Naive thymus-derived CD4-positive, alpha-beta T cell (primary cell): ENCODE data around the gene TOP2A. TPM values are rescaled to one million over a fixed set of nuclear protein-coding genes. Genes with fewer than 3 reads are reported as not detected.

Experiments used
- ATAC-seq: fragments of 150-1000 bp; cut with Tn5 transposase; 2 replicates; pipeline ENCODE4 v1.10.0; 2021; ENCODE audit warnings: mild to moderate bottlenecking, moderate library complexity
- CTCF ChIA-PET: fragments of 350-600 bp; sonication (Branson Sonifier 250); formaldehyde crosslinking; loops from one replicate; lab custom pipeline; 2021; ENCODE audit warnings: antibody characterized with exemption; lab: Charles Lee
- POLR2A ChIA-PET: fragments of 350-600 bp; sonication (Branson Sonifier 250); formaldehyde crosslinking; loops from one replicate; lab custom pipeline; 2021; ENCODE audit warnings: antibody characterized with exemption, inconsistent platforms; lab: Charles Lee
- DNase-seq, 9 donors: peaks; one replicate each; pipeline versions ENCODE4 v3.0.0 to v3.0.0-alpha.2; 2020 to 2022; ENCODE audit warnings: mixed read lengths in 1 of 9
- H3K27ac ChIP-seq: one replicate; pipeline ENCODE4 v1.7.0; 2013; ENCODE audit warnings: mild to moderate bottlenecking, low read depth, low read length, moderate library complexity
- H3K27me3 ChIP-seq, 2 donors: one replicate each; pipeline ENCODE4 v1.7.0; 2013; ENCODE audit warnings: low read length in 2 of 2, mild to moderate bottlenecking in 2 of 2, moderate library complexity in 2 of 2; ENCODE audit not compliant: control insufficient read depth in 2 of 2, insufficient read depth in 2 of 2
- H3K36me3 ChIP-seq, 3 experiments: 1 replicate in 2 of 3; 2 replicates in 1 of 3; pipeline ENCODE4 v1.7.0; 2013; ENCODE audit warnings: low read length in 3 of 3, mild to moderate bottlenecking in 3 of 3, moderate library complexity in 1 of 3; ENCODE audit not compliant: insufficient read depth in 3 of 3, control insufficient read depth in 2 of 3
- H3K4me1 ChIP-seq, 2 donors: one replicate each; pipeline ENCODE4 v1.7.0; 2013; ENCODE audit warnings: low read length in 2 of 2, mild to moderate bottlenecking in 2 of 2, moderate library complexity in 1 of 2; ENCODE audit not compliant: control insufficient read depth in 2 of 2, insufficient read depth in 2 of 2
- H3K4me3 ChIP-seq: 2 replicates; pipeline ENCODE4 v1.7.0; 2013; ENCODE audit warnings: mild to moderate bottlenecking, low read length
- H3K9me3 ChIP-seq, 3 experiments: 1 replicate in 2 of 3; 2 replicates in 1 of 3; pipeline ENCODE4 v1.7.0; 2013; ENCODE audit warnings: low read length in 3 of 3; ENCODE audit not compliant: control insufficient read depth in 2 of 3
- H3K27ac Mint-ChIP-seq, 9 donors: one replicate each; pipeline ENCODE4 v1.8.0; 2020 to 2022; ENCODE audit warnings: mixed read lengths in 9 of 9, mild to moderate bottlenecking in 8 of 9, moderate library complexity in 5 of 9, inconsistent platforms in 2 of 9
- H3K27me3 Mint-ChIP-seq, 5 donors: one replicate each; pipeline ENCODE4 v1.8.0; 2021 to 2022; ENCODE audit warnings: mixed read lengths in 5 of 5, mild to moderate bottlenecking in 1 of 5
- H3K36me3 Mint-ChIP-seq, 5 donors: one replicate each; pipeline ENCODE4 v1.8.0; 2020 to 2022; ENCODE audit warnings: mixed read lengths in 5 of 5, mild to moderate bottlenecking in 3 of 5, inconsistent platforms in 1 of 5
- H3K4me1 Mint-ChIP-seq, 7 donors: one replicate each; pipeline ENCODE4 v1.8.0; 2020 to 2022; ENCODE audit warnings: mixed read lengths in 7 of 7, mild to moderate bottlenecking in 3 of 7, inconsistent platforms in 1 of 7
- H3K4me3 Mint-ChIP-seq, 10 donors: one replicate each; pipeline ENCODE4 v1.8.0; 2020 to 2022; ENCODE audit warnings: mild to moderate bottlenecking in 10 of 10, mixed read lengths in 10 of 10, moderate library complexity in 6 of 10, inconsistent platforms in 2 of 10
- H3K9me3 Mint-ChIP-seq, 11 donors: one replicate each; pipeline ENCODE4 v1.8.0; 2020 to 2022; ENCODE audit warnings: mixed read lengths in 11 of 11, mild to moderate bottlenecking in 4 of 11, inconsistent platforms in 1 of 11, moderate library complexity in 1 of 11
- intact Hi-C, 2 donors: fragments of 100-400 bp; cut with micrococcal nuclease; formaldehyde crosslinking; loops; one replicate each; pipeline ENCODE4 v1.15.1; 2023
- polyA plus RNA-seq, 2 donors: library from polyadenylated mRNA; unstranded; fragments of 300-500 nt; fragmentation: Illumina TruSeq; gene quantifications; one replicate each; pipeline ENCODE4 v1.2.3, GENCODE V29; 2021
- total RNA-seq, 6 experiments: library from RNA in 5 of 6; stranded (reverse) in 5 of 6; gene quantifications; 1 replicate in 5 of 6; 2 replicates in 1 of 6; pipeline ENCODE4 v1.2.3 and lab custom pipeline; 2021 to 2026

Gene TOP2A
- total and polyA plus RNA-seq, 7 experiments from 2014 or later, result 0.54 to 273 (median 1.2) TPM; not detected in 2

DNA sequence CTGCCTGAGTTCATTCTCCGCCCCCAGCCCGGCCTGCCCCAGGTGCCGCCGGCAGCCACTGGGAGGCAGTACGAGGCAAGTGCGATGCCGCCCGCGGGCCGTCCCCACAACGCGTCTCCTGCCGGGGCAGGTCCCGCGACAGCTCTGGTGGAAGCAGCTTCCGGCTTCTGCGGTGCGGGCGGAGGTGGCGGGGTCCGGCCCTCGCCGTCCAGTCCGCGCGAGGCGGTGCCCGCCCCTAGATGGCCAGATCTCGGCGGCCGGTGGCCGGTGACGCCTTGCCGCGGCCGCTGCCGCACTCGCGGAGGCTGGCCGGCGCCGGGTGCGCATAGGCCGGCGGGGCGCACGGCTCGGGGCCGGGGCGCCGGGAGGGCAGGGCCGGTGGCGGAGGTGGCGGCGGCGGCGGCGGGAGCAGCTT lies 55.0 kb downstream of the TOP2A start:
- Mint-ChIP-seq H3K27ac (peak overlapping the region in 1 of 9 donors; percentile 85), H3K9me3 (no peaks in the 10 kb centered on the region), H3K27me3 (peaks cover 0 to 23% (median 8%) of the 10 kb centered on the region in 5 donors), H3K36me3 (peaks cover 0 to 4% (median 0%) of the 10 kb centered on the region in 5 donors), H3K4me1 (peaks cover 4 to 37% (median 12%) of the 10 kb centered on the region in 7 donors), H3K4me3 (peak overlapping the region; percentile 10 to 87 (median 70))
- Histone ChIP-seq H3K4me3 (peak overlapping the region; percentile 35), H3K9me3 (no peaks in the 10 kb centered on the region), H3K36me3 (no peaks in the 10 kb centered on the region), H3K27ac (no peak overlapping the region), H3K27me3 (no peaks in the 10 kb centered on the region), H3K4me1 (peaks cover 4 to 7% of the 10 kb centered on the region in 2 donors)
- DNase-seq, result peak; percentile 60 to 90 (median 74)
- ChIA-PET CTCF (interaction anchor here (0.5 to 2.8 kb wide), 5 partner anchors 57 to 1946 kb away, joined by 3 to 13 read pairs (median 3); no protein-coding TSS in a partner anchor), POLR2A (interaction anchor here (0.6 to 1.4 kb wide), 10 partner anchors 36 to 1302 kb away, joined by 3 to 9 read pairs (median 3); partner anchors contain the start of gene TOP2A)
- ATAC-seq, result peak; percentile 88
- intact Hi-C loops, result loop anchor here (1.0 to 5.0 kb wide), 4 partner anchors 35 to 198 kb away; partner anchors contain the start of gene IGFBP4 (in 1 of the 2)

DNA sequence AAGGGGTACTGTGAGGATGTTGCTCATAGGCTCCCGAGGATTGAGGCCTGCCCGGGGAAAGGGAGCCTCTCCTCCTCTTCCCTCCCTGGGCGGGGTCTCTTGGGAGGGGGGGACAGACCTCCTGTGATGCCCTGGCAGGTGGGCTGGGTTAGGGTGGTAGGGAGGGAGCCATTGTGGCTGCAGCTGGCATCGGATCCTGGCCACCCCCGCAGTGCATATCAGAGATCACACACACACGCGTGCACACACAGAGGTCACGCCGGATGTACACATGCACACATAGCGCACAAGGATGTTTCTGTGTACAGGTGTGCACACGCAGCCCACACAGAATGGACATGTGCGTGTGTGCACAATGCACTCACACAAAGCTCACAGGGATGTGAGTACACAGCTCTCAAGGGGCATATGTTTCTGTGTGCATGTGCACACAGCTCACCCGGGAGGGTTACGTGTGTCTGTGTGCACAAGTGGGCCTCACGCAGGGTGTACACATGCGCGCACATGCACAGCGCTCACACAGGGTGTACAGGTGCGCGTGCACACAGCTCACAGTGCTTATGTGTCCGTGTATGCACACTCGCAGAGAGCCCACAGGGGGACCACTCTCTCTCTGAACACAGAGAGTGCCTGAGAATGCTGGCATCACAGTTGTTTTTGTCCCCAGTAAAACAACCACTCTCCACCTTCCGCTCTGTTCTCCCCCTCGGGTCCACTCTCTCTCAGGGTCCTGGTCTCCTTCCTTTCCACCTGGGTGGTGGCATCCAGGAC lies 55.6 kb downstream of the TOP2A start:
- intact Hi-C loops, result loop anchor here (1.0 to 5.0 kb wide), 4 partner anchors 35 to 198 kb away; partner anchors contain the start of gene IGFBP4 (in 1 of the 2)
- POLR2A ChIA-PET, result interaction anchor here (0.6 to 1.4 kb wide), 12 partner anchors 36 to 1488 kb away, joined by 3 to 9 read pairs (median 3); partner anchors contain the start of gene TOP2A

DNA sequence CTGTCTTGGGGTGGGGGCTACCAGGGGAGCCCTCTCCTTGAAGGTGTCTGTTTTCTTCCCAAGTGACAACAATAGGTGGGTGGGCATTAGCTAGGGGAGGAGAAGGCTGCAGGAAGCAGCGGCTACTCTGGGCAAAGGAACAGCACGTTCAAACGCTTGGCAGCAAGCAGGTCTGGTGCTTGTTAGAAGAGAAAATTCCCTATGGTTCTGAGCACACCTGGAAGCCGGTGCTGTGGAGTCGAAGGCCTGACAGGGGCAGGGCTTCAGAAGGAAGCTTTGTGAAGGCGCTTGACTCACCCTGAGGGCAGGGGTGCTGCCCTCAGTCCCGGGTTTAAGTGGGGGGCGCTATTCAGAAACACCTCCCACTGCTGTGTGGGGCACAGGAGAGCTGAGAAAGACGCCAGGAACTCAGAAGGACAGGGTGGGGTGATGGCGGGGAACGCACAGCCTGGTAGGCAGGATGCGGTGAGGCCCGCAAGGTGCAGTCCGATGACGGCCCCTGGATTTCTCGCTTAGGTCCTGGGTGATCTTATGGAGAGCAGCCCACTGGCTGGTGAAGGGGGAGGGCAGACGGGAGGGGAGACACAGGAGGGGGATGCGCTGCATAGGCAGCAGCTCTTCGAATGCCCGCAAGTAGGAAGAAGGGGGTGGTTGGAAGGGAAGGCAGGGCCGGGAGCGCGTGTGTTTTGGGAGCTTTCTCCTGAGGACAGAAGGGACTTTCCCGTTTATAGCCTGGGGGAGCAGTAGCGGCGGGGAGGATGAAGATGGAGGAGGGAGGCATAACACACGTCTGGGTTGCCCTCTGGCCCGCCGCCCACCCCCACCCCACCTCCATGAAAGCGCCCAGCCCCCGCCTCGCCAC lies 56.4 kb downstream of the TOP2A start:
- Histone ChIP-seq H3K27ac (no peak overlapping the region), H3K36me3 (peaks cover 0 to 3% (median 0%) of the 10 kb centered on the region in 3 experiments), H3K9me3 (no peaks in the 10 kb centered on the region), H3K4me1 (peaks cover 4 to 7% of the 10 kb centered on the region in 2 donors), H3K27me3 (no peaks in the 10 kb centered on the region), H3K4me3 (no peak overlapping the region)
- peaks cover 0 to 23% (median 8%) of the 10 kb centered on the region in 5 donors for H3K27me3 Mint-ChIP-seq
- peaks cover 0 to 4% (median 0%) of the 10 kb centered on the region in 5 donors for H3K36me3 Mint-ChIP-seq
- peak overlapping the region in 5 of 10 donors; percentile 23 to 49 (median 39) for H3K4me3 Mint-ChIP-seq
- ATAC-seq (no peak), DNase-seq (no peak)
- H3K27ac Mint-ChIP-seq, result peak overlapping the region in 4 of 9 donors; percentile 46 to 55 (median 48)
- peaks cover 4 to 36% (median 12%) of the 10 kb centered on the region in 7 donors for H3K4me1 Mint-ChIP-seq
- ChIA-PET CTCF (interaction anchor here (0.7 to 2.8 kb wide), 6 partner anchors 56 to 173 kb away, joined by 3 to 13 read pairs (median 4); partner anchors contain the start of gene TOP2A), POLR2A (interaction anchor here (0.6 to 2.1 kb wide), 5 partner anchors 12 to 1489 kb away, joined by 3 to 7 read pairs (median 3); no protein-coding TSS in a partner anchor)
- intact Hi-C loops, result loop anchor here in 1 of 2 donors (5.0 kb wide), 1 partner anchor 36 kb away; no protein-coding TSS in a partner anchor
- H3K9me3 Mint-ChIP-seq, result no peaks in the 10 kb centered on the region

More for the DNA sequence above, 55.6 kb downstream of the TOP2A start:
- H3K27me3 ChIP-seq, result no peaks in the 10 kb centered on the region
- no peaks in the 10 kb centered on the region for H3K36me3 ChIP-seq
- H3K9me3 Mint-ChIP-seq, result no peaks in the 10 kb centered on the region
- peak; percentile 3 for ATAC-seq
- H3K4me3 ChIP-seq, result peak overlapping the region; percentile 35
- H3K4me1 ChIP-seq, result peaks cover 4 to 7% of the 10 kb centered on the region in 2 donors
- DNase-seq, result no peak
- peaks cover 0 to 23% (median 8%) of the 10 kb centered on the region in 5 donors for H3K27me3 Mint-ChIP-seq
- peaks cover 0 to 4% (median 0%) of the 10 kb centered on the region in 5 donors for H3K36me3 Mint-ChIP-seq
- peak overlapping the region; percentile 10 to 85 (median 48) for H3K4me3 Mint-ChIP-seq
- peaks cover 4 to 37% (median 12%) of the 10 kb centered on the region in 7 donors for H3K4me1 Mint-ChIP-seq
- H3K27ac ChIP-seq, result no peak overlapping the region
- H3K27ac Mint-ChIP-seq, result peak overlapping the region in 1 of 9 donors; percentile 85
- H3K9me3 ChIP-seq, result no peaks in the 10 kb centered on the region
- CTCF ChIA-PET, result interaction anchor here (0.5 to 2.8 kb wide), 5 partner anchors 56 to 1946 kb away, joined by 3 to 13 read pairs (median 3); no protein-coding TSS in a partner anchor

DNA sequence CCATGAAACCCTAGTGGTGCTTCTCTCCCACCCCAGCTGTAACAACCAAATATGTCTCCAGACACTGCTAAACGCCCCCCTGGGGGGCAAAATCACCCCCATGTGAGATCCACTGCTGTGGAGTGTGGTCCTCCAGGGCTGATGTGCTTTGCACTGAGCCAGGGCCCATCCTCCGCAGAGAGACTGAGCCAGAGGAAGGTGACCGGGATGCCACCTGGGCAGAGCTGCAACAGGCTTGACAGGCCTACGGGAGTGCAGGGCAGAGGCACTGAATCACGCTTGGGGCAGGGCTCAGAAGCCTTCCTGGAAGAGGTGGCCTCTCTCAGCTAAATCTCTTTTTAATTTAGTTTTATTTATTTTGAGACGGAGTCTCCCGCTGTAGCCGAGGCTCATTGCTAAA lies 57.6 kb downstream of the TOP2A start:
- H3K36me3 ChIP-seq, result peaks cover 0 to 15% (median 0%) of the 10 kb centered on the region in 3 experiments
- peak overlapping the region in 1 of 10 donors; percentile 43 for H3K4me3 Mint-ChIP-seq
- peaks cover 0 to 23% (median 8%) of the 10 kb centered on the region in 5 donors for H3K27me3 Mint-ChIP-seq
- peaks cover 0 to 5% (median 0%) of the 10 kb centered on the region in 5 donors for H3K36me3 Mint-ChIP-seq
- H3K4me1 ChIP-seq, result peaks cover 4 to 7% of the 10 kb centered on the region in 2 donors
- no peaks in the 10 kb centered on the region for H3K27me3 ChIP-seq
- intact Hi-C loops, result loop anchor here in 1 of 2 donors (5.0 kb wide), 1 partner anchor 37 kb away; no protein-coding TSS in a partner anchor
- no peak overlapping the region for H3K4me3 ChIP-seq
- CTCF ChIA-PET, result interaction anchor here (0.7 to 2.7 kb wide), 6 partner anchors 53 to 197 kb away, joined by 3 to 25 read pairs (median 4); no protein-coding TSS in a partner anchor
- no peak overlapping the region for H3K27ac ChIP-seq
- peaks cover 4 to 34% (median 12%) of the 10 kb centered on the region in 7 donors for H3K4me1 Mint-ChIP-seq
- no peak overlapping the region for H3K27ac Mint-ChIP-seq
- POLR2A ChIA-PET, result interaction anchor here (0.9 to 2.1 kb wide), 2 partner anchors 55 to 172 kb away, joined by 5 to 7 read pairs; no protein-coding TSS in a partner anchor
- ATAC-seq, result no peak
- no peaks in the 10 kb centered on the region for H3K9me3 Mint-ChIP-seq
- DNase-seq, result no peak
- H3K9me3 ChIP-seq, result no peaks in the 10 kb centered on the region

DNA sequence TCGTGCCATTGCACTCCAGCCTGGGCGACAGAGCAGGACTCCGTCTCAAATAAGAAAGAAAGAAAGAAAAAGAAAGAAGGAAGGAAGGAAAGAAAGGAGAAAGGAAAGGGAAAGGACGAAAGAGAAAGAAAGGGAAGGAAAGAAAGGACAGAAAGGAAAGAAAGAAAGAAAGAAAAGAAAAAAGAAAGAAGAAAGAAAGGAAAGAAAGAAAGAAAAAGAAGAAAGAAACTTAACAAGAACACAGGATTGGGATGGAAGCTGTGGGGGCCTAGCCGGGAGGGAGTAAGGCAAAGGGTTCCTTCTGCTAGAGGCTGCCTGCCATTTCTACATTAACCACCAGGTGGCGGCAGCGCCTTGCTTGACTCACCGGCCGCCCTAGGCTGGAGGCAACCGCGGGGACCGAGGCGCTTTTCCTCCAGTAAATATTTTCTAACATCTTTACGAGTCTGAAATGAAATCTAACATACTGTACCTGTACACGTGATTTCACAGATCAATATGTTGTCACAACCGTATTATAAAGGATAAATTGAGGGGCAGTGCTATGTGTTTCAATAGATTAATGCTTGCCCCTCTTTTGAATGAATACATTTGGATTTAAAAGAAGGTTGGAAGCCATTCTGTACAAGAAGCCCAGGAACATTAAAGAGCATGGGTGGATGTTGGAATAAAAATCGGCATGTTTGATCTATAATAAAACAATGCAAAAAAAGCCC lies 59.2 kb downstream of the TOP2A start:
- DNase-seq (peak; percentile 70 to 91 (median 81)), ATAC-seq (peak; percentile 75)
- Histone ChIP-seq H3K27me3 (no peaks in the 10 kb centered on the region), H3K36me3 (peaks cover 0 to 27% (median 0%) of the 10 kb centered on the region in 3 experiments), H3K4me3 (no peak overlapping the region), H3K27ac (no peak overlapping the region), H3K9me3 (no peaks in the 10 kb centered on the region), H3K4me1 (peaks cover under 1 to 4% of the 10 kb centered on the region in 2 donors)
- CTCF ChIA-PET, result interaction anchor here (0.6 to 11.9 kb wide), 15 partner anchors 13 to 266 kb away, joined by 3 to 233 read pairs (median 4); no protein-coding TSS in a partner anchor
- peaks cover 0 to 23% (median 8%) of the 10 kb centered on the region in 5 donors for H3K27me3 Mint-ChIP-seq
- H3K36me3 Mint-ChIP-seq, result peaks cover 0 to 5% (median 0%) of the 10 kb centered on the region in 5 donors
- intact Hi-C loops, result loop anchor here (1.0 to 5.0 kb wide), 10 partner anchors 40 to 1308 kb away; partner anchors contain the start of gene IGFBP4 (in 1 of the 2)
- peak overlapping the region in 5 of 9 donors; percentile 9 to 74 (median 20) for H3K27ac Mint-ChIP-seq
- no peaks in the 10 kb centered on the region for H3K9me3 Mint-ChIP-seq
- POLR2A ChIA-PET, result interaction anchor here (0.8 to 1.6 kb wide), 4 partner anchors 10 to 200 kb away, joined by 3 to 5 read pairs (median 4); partner anchors contain the start of gene TOP2A
- peak overlapping the region in 7 of 10 donors; percentile 5 to 59 (median 38) for H3K4me3 Mint-ChIP-seq
- peaks cover 4 to 22% (median 10%) of the 10 kb centered on the region in 7 donors for H3K4me1 Mint-ChIP-seq
